GM21526 (cell line): Measurements from ENCODE around the gene ACCSL.

Experiments
- ATAC-seq: cut with Tn5 transposase; IDR thresholded peaks from one replicate; pipeline ENCODE4 v1.9.1; 2021; ENCODE audit warnings: moderate library complexity; ENCODE audit not compliant: unreplicated experiment, low FRiP score

ACCSL gene

DNA sequence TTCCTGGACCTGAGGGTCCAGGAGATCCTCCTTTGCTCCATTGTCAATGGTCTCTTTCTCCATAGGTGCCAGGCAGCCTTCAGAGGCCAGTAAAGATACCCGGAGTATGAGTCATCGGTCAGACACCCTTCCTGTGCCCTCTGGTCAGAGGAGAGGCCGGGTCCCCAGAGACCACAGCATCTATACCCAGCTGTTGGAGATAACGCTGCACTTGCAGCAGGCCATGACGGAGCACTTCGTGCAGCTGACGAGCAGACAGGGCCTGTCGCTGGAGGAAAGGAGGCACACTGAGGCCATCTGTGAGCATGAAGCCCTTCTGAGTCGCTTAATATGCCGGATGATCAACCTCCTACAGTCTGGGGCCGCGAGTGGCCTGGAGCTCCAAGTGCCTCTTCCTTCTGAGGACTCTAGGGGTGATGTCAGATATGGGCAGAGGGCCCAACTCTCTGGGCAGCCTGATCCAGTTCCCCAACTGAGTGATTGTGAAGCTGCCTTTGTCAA lies at the start of gene ACCSL:
ACCSL (plus strand) TSS at position 51 of the 501 bp plus-strand sequence; CDS start at position 107, 56 bp downstream.
- ATAC-seq, result no peak

DNA sequence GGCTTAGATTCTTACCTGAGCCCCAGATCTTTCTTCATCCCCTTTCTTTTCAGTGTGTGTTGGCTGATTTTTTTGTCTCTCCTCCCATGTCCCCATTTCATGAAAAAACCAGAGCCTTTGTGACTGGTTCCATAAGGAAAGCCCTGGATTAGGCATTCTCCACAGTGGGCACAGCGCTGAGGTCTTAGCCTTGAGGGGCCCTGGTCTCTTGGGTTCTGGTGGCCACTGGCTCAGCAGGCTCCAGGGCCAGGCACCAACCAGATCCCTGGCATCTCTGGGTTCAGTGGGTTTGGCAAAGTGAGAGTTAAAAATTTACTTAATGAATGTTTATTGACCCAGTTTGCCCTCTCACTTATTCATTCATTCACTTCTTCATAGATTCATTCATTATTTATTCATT lies 49.5 kb upstream of the ACCSL start:
- no peak for ATAC-seq

DNA sequence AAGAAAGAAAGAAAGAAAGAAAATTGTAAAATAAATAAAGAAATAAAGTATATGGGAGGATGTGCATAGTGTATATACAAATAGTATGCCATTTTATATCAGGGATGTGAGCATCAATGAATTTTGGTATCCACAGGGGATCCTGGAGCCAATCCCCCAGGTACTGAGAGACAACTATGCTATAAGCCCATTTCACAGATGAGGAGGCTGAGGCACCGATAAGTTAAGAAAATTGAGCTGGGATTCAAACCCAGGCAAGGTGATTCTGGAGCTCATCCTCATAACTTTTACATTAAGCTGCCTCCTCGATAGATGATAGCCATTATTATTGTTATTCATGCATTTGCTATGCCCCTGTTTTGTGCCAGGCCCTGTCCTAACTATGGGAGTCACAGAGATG lies 47.0 kb upstream of the ACCSL start:
- ATAC-seq, result no peak

DNA sequence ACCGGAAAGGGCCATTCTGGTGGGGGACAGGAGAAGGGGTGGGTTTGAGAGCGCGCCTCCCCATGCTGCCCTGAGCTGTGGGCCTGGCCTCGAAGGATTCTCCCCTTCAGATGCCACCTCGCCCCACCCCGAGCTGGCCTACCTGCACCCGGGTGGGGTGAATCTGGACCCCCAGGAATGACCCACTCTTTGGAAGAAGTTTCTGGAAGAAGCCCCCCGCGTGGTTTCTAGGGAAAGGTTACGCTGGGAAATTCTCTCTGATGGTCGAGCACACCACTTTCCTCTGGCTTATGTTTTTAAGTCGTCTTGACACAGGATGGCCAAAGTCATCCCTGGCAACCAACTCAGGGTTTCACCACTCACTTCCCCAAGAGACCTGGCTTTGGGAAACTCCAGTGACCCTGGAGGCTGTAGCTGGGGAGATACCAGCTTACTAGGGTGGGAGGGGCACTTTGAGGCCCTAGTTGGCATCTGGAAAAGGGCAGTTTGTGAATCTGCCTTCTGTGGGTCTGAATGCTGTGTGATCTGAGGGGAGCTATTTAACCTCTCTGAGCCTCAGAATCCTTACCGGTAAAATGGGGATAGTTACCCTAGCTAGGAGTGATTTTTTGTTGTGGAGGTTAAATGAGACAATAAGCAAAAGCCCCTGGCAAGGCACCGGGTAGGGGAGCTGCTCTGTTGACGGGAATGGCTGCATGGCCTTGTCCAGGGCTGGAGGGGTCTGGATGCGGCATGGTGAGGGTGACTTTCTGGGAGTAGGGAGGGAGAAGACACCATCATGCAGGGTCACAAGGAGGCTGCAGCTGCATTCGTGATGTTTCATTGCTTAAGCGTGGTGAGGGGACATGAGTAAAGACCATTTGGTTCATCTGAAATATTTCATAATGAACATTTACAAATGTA lies 45.3 kb upstream of the ACCSL start:
- ATAC-seq, result no peak

DNA sequence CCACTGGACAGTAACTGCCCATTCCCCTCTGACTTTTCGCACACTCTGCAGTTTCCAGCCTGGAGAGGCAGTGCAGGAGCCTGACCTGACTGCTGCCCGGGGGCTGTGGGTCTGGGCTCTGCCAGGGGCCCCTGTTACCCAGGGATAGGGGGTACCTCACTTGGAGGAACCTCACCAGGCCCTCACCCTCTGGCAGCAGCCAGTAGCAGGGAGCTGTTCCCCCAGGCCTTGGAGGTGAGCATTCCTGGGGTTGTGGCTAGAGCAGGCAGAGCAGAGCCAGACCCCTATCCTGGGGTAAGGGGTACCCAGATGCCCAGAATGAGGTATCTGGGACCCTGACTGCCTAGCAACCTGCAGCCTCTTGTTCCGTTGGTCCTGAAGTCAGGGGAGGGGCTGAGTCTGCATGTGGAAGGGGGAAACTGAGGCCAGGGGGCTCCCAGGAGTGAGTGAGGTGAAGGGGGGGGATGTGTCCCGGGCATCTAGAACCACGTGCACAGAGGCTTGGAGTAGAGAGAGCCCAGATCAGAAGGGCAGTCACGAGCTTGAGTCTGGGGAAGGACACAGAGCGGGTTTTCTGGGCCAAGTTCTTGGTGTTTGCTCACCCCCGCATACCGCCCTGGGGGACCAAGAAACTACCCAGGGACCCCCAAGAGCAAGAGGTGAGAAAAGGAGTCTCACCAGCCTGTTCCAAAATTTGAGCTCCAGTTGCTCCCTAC lies 43.9 kb upstream of the ACCSL start:
- ATAC-seq, result no peak

DNA sequence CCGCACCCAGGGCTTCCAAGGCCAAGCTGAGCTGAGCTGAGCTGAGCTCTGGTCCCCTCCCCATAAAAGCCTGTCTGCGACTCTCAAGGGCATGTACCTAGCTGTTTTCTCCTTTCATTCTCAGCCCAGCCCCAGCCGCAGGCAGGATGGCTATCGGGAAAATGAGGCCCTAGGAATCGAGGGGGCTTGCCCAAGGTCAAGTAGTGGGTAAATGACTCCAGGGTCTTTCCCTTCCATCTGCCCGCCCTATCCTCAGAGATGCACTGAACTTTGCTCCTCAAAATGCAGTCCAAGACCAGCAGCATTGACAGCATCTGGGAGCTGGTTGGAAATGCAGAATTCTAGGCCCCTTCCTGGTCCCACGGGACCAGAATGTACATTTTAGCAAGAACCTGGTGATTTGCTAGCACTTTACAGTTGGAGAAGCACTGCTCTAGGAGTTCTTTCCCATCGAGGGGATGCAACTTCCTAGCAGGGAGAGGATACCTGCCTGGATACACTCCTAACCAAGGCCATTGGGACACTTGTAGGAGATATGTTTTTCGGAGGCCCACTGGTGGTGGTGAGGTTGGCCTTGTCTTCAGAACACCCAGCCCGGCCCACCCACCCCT lies 43.2 kb upstream of the ACCSL start:
- no peak for ATAC-seq

DNA sequence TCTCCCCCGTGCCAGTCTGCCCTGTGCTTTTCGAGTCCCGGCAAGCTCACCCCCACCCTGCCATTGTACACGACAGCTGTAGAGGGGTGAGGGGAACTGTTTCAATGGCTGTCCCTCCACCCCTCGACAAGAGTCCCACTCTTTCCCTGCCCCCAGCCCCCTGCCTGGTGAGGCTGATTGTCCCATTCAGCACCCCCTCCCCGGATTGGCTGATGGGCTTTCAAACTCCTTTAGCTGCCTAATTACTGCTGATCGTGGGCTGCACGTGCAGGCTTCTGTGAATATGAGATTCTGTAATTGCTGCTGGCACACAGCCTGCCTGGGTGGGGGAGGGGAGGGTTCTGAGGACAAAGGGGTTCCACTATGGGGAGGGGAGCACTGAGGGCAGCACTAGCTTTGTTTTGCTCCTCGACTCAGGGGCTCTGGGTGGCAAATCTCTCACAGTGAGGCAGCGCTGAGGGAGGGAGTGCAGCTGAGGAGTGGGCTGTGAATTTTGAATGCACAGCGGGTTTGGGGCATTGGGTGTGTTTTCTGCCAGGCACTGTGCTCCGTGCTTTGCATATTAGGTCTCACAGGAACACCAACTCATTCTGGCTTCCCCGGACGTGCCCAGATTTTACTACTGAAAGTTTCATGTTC lies 42.6 kb upstream of the ACCSL start:
- ATAC-seq, result no peak

DNA sequence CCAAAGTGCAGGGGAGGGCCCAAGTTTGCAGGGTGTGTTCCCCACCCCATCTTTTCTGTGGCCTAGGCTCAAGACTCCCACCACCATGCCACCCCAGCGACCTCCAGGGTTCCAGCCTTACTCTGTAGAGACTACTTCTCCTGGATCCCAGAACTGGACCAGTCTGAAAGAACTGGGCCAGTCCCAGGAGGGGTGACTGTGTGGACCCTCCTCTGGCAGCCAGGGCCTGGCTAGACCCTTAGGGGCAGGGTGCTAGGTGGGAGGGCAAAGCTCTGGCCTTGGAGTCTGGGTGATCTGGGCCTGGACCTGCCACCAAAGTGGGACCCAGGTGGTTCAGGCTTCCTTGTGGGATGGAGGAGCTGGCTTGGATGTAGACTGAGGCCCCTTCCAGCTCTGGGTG lies 41.8 kb upstream of the ACCSL start:
- ATAC-seq, result no peak

DNA sequence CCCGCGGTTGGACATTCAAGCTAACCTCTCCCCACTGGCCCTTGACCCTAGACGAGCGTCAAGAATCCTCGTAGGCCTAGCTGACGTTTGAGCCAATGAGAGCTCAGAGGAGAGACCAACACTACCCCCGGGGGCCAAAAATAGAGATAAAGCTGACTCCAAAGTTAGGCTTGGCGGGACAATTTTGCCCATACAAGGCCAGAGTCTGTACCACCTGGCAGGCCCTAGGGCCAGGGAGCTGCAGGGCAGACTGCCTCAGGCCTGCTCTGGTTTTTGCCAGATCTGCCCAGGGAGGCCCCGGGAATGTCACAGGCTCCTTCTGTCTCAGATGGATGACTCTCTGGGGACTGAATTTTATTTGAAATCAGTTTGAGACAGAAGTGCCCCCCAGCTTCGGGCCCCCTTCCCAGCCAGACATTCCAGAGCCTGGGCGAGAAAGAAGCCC lies 40.8 kb upstream of the ACCSL start:
- no peak for ATAC-seq

DNA sequence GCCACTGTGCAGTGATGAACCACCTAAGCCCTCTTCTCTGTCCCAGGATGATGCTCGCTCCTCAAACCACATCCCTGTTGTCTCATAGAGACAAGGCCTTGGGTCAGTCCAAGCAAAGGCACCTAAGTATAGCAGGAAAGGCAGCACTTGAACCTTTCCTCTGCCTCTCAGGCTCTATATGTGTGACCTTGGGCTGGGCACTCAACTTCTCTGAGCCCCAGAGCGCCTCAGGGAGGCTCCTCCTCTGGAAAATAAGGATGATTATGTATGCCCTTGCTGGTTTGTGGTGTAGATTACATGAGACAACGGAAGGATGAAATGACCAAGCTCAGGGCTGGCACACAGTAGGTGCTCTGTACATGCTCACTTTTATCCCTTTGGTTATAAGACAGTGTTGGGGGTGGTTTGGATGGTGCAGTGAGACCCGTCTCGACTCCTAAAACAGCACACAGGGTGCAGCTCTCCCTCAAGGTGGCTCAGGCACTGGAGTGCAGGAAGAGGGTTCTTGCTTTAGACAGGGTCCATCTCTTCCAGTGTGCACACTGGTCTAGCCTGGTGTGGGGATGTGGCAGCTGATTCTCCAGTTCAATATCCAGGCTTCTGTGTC lies 40.2 kb upstream of the ACCSL start:
- no peak for ATAC-seq

DNA sequence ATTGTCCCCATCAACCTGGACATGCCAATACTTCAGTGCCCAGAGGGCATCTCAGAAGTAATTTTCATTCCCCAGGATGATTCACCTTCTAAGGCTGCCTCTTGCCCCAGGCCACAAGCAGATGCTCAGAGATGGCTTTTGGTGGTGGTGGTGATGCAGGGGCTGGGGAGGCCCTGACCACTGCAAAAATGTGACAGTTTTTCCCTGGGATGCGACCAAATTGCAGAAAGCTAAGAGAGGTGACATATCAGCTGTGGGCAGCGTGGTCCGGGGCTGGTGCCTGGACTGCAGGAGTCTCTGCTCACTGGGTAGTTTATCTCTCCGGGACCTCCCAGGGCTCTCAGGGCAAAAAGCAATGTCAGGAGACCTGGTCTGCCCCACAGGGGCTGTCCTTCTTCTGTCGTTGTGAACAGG lies 39.7 kb upstream of the ACCSL start:
- no peak for ATAC-seq

DNA sequence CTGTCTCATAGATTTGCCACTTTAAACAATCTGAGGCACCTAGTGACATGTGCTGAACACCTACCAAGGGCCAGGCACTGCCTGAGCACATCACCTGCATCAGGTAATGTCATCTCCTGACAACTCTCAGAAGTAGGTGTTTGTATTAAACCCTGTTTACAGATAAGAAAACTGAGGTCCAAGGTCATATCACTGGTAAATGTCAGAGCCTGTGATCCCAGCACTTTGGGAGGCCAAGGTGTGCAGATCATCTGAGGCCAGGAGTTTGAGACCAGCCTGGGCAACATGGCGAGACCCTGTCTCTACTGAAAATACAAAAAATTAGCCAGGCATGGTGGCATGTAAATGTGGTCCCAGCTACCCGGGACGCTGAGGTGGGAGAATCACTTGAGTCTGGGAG lies 39.1 kb upstream of the ACCSL start:
- ATAC-seq, result no peak

DNA sequence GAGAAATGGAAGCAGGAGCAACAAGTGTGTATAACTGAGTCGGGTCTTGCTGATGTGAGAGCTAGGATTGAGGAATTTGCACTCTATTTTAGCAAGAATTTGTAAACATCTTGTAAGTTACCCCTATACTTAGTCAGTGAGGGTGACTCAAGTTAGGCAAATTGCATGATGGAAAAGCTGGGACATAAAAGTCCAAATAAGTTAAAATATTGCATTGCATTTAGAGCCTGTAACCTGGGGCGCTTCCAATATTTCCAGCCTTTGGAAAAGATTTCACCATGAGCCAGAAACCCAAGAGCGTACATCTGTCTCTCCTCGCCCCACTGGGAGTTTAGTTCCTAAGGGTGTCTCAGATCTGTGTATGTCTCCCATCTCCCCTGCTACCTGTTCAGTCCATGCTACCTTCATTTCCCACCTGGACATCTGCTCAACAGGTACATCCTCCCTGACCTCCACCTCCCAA lies 37.0 kb upstream of the ACCSL start:
- ATAC-seq, result no peak

DNA sequence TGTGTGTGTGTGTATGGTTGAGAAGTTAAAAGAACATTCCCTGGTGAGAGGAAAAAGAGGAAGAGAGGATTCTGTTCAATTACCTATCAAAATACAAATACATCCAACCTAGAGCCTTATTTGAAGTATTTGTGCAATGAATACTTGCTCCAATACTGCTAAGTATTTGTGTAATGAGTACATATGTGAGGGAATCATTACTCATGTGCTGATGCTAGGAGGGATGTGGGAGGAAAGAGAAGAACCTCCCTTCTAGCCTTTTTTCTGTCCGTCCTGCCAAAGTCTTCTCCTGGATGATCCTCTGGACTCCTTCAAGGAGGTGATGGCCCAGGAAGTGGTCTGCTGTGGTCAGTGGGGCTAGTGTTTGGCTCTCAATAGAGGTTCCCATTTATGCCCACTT lies 36.0 kb upstream of the ACCSL start:
- ATAC-seq, result no peak

DNA sequence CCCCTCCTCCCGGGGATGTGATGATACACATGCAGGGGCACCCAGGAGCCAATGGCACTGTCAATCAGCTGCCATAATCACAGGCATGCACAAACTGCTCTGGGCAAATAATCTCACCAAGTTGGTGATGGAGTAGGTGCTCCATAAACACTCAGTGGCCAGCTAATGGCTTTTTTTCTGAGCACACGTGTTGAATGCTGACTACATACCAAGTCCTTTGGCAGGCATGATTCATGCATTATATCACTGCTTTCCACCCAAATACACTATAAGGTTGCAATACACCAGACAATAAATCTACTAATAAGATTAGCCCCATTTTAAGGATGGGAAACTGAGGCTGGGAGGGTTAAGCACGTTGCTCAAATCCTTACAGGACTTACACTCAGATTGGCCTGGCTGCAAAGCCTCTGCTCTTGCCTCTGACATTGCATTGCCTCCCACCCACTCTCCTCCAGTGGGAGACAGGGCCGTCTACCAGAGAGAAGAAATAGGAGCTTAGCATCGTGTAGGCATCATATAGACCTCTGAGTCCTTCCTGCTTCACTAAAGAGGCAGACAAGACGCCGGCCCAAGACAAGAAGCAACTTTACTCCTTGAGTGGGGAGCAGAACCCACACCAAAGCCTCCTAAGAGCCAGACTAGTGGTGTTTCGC lies 32.7 kb upstream of the ACCSL start:
- ATAC-seq, result no peak

DNA sequence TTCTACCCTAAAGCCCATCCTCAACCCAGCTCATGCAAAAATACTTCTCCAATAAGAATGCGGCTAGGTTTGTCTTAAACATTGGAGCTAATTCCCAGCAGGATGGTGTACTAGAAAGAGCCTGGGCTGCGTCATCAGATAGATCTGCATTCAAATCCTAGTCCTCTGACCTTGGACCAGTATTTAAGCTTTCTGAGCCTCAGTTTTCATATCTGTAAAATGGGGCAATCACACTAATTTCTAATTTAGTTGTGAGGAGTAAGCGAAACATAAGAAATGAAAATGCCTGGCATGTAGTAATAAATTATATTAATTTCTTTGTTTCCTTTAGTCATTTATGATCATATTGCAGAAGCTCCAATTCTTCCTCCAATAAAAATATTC lies 32.2 kb upstream of the ACCSL start:
- ATAC-seq, result no peak

DNA sequence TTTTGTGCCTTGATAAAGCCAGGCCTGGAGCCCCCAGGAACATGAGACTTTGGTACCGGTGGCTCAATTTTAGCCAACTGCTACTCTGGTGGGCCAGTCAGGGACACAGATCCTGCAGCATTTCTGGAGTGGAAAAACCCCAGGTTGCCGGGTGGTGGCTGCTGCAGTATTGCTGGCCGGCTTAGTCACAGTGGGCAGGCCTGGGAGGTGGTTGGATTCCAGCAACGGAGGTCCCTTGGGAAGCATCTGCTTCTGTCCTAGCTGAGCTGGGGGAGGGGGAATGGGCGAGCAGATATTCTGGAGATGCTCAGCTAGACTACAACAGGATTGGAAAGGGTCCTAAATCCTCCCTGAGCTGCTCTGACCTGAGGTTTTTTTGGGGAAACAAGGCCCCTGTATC lies 31.6 kb upstream of the ACCSL start:
- no peak for ATAC-seq

DNA sequence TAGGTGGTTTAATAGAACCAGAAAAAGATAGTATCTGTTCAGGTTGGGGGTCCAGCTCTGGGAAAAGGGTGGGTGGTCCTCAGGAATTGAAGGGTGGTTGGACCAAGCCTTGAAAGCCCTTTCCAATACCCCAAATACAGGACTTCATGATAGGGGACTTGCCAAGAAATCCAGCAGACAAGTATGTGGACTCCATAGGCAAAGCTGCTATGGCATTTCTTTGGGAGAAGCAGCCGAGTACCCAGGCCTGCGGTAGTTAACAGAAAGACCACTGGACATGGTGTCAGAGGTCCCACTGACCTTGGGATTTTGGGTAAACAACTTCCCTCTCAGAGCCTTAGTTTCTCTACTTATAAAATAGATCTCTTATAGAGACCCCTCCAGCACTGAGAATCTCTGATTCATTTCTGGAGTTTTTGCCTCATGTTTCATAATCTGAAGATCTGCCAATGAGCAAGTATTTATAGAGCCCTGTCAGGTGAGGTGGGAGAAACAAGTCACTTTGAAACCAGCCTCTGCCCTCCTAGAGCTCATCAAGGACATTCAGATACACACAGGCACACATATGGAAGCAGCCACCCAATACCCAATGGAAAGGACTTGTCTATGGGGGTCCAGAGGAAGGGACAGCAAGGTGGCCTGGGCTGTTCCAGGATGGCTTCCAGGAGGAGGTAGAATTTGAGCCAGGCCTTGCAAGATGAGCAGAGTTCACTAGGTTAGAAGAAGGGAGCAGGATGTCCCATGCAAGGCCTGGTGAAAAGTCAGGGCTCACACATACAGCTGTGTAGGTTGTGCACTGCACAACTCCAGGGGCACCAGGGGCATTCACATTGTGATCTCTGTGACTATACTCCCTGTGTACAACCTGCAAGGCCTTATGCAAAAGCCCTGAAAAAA lies 31.0 kb upstream of the ACCSL start:
- no peak for ATAC-seq
